NCI-H524 (cell line): Measurements from ENCODE around the gene POLR1F.
A peak's percentile ranks its signal among the peaks of the same experiment; 100 is the strongest.

ENCODE experiments used
- DNase-seq, 2 experiments: peaks; one replicate each; lab custom pipeline; 2025; lab: John Stamatoyannopoulos, UW

The POLR1F gene

GRCh38 chr7:19674266-19674960 is 34.4 kb downstream of the POLR1F start:
- DNase-seq: no peak

- DNase-seq: no peak
Observed at GRCh38 chr7:19670806-19671205, 38.0 kb downstream of the POLR1F start.

GRCh38 chr7:19665399-19666008 is 43.3 kb downstream of the POLR1F start:
- DNase-seq: peak in 1 of 2 experiments; percentile 36

- DNase-seq: no peak
Observed at GRCh38 chr7:19663816-19664462, 44.9 kb downstream of the POLR1F start.

- no peak for DNase-seq
Observed at GRCh38 chr7:19648791-19649190, 60.0 kb downstream of the POLR1F start.
